ENCODE data around the gene PSIP1. TPM values are rescaled to one million over a fixed set of nuclear protein-coding genes. Genes with fewer than 3 reads are reported as not detected.
"Not testable (repeated sequence)": the region's sequence is repeated elsewhere in the genome, so short reads cannot be mapped to it uniquely, and the experiment has no call there.

The PSIP1 gene
- total RNA-seq, 1 donor from 2014 or later, result 115 TPM

DNA sequence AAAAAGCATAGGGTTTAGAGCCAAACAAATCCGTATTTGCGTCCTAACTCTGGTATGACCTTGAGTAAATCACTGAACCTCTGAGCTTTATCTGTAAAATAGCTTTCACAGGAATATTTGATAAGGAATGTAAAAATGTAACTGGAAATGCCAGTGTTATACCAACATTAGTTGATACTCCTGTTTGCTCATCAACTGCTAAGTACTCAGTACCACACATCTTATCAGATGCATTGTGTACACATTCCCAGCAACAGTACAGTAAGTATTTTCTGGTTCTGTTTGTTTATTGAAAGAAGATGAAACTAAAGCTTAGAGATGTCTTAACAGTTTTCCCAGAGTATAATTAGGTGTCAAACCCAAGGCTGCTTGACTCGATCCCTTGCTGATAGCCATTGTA, 66.6 kb downstream of the PSIP1 start:
- intact Hi-C loops (cut with DNase I), result no loop called here
- Histone ChIP-seq H3K36me3 (peaks cover 42 to 63% of the 10 kb centered on the region in 2 donors), H3K27ac (no peak overlapping the region), H3K4me3 (no peak overlapping the region), H3K4me1 (peaks cover 0 to 4% of the 10 kb centered on the region in 2 donors), H3K27me3 (no peaks in the 10 kb centered on the region), H3K9me3 (no peaks in the 10 kb centered on the region)
- DNase-seq (ENCODE audit: low spot score in 2 of 2), result no peak
- TF ChIP-seq, protein P1, sequence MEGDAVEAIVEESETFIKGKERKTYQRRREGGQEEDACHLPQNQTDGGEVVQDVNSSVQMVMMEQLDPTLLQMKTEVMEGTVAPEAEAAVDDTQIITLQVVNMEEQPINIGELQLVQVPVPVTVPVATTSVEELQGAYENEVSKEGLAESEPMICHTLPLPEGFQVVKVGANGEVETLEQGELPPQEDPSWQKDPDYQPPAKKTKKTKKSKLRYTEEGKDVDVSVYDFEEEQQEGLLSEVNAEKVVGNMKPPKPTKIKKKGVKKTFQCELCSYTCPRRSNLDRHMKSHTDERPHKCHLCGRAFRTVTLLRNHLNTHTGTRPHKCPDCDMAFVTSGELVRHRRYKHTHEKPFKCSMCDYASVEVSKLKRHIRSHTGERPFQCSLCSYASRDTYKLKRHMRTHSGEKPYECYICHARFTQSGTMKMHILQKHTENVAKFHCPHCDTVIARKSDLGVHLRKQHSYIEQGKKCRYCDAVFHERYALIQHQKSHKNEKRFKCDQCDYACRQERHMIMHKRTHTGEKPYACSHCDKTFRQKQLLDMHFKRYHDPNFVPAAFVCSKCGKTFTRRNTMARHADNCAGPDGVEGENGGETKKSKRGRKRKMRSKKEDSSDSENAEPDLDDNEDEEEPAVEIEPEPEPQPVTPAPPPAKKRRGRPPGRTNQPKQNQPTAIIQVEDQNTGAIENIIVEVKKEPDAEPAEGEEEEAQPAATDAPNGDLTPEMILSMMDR (IDR thresholded peaks at IDR 0.05), result no peak

GRCh38 chr9:15442264-15442663, 68.5 kb downstream of the PSIP1 start:
- peaks cover 29 to 54% of the 10 kb centered on the region in 2 donors for H3K36me3 ChIP-seq
- intact Hi-C loops (cut with DNase I); H3K9me3 ChIP-seq; H3K27me3 ChIP-seq; H3K4me1 ChIP-seq; DNase-seq (ENCODE audit: low spot score in 2 of 2); H3K4me3 ChIP-seq; H3K27ac ChIP-seq: not testable (repeated sequence)

DNA sequence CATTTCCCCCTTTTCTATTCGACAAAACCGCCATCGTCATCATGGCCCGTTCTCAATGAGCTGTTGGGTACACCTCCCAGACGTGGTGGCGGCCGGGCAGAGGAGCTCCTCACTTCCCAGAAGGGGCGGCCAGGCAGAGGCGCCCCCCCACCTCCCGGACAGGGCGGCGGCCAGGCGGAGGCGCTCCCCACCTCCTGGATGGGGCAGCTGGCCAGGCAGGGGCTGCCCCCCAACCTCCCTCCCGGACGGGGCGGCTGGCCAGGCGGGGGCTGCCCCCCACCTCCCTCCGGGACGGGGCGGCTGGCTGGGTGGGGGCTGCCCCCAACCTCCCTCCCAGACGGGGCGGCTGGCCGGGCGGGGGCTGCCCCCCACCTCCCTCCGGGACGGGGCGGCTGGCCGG, 68.9 kb downstream of the PSIP1 start:
- H3K27me3 ChIP-seq; H3K27ac ChIP-seq; H3K9me3 ChIP-seq; intact Hi-C loops (cut with DNase I); DNase-seq (ENCODE audit: low spot score in 2 of 2); H3K4me3 ChIP-seq; H3K4me1 ChIP-seq: not testable (repeated sequence)
- H3K36me3 ChIP-seq, result peaks cover 25 to 53% of the 10 kb centered on the region in 2 donors

DNA sequence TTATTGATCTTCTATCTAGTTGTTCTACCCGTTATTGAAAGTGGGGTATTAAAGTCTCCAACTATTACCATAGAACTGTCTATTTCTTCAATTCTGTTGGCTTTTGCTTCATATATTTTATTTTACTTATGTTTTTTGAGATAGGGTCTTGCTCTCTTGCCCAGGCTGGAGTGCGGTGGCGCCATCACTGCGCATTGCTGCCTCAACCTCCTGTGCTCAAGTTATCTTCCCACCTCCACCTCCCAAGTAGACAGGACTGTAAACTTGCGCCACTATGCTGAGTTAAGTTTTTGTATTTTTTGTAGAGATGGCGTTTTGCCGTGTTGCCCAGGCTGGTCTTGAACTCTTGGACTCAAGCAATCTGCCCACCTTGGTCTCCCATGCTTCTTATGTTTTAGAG, 71.9 kb downstream of the PSIP1 start:
- Histone ChIP-seq H3K27ac (no peak overlapping the region), H3K36me3 (peaks cover 8 to 42% of the 10 kb centered on the region in 2 donors), H3K4me1 (peaks cover 0 to 7% of the 10 kb centered on the region in 2 donors), H3K4me3 (no peak overlapping the region), H3K9me3 (no peaks in the 10 kb centered on the region), H3K27me3 (no peaks in the 10 kb centered on the region)
- intact Hi-C loops (cut with DNase I), result no loop called here
- TF ChIP-seq, protein P1 (IDR thresholded peaks at IDR 0.05), result no peak
- DNase-seq (ENCODE audit: low spot score in 2 of 2), result no peak

DNA sequence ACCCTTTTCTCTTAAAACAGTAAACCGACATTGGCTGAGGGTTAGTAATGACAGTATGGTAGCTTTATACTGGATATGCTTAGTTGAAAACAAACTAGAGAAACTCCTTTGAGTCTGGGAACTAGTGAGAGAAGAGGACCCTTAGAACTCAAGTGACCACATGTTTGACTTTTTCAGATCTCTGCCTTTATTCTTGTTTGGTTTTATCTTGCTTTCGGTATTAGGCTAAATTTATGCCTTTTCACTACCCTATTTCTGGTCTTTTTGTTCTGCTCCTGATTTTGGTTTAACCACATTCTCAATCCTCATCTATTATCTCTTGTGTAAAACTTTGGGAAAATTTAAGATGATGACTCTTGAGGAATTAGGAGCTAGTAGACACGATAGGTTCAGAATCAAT, 77.1 kb downstream of the PSIP1 start:
- Histone ChIP-seq H3K27me3 (no peaks in the 10 kb centered on the region), H3K9me3 (no peaks in the 10 kb centered on the region), H3K36me3 (peaks cover 8 to 27% of the 10 kb centered on the region in 2 donors), H3K4me3 (no peak overlapping the region), H3K27ac (no peak overlapping the region), H3K4me1 (peaks cover 0 to 3% of the 10 kb centered on the region in 2 donors)
- TF ChIP-seq, protein P1 (IDR thresholded peaks at IDR 0.05), result no peak
- intact Hi-C loops (cut with DNase I), result no loop called here
- no peak for DNase-seq (ENCODE audit: low spot score in 2 of 2)

- Histone ChIP-seq H3K4me1 (peaks cover 0 to 3% of the 10 kb centered on the region in 2 donors), H3K27ac (no peak overlapping the region), H3K4me3 (no peak overlapping the region), H3K27me3 (no peaks in the 10 kb centered on the region), H3K9me3 (no peaks in the 10 kb centered on the region), H3K36me3 (peaks cover 8 to 27% of the 10 kb centered on the region in 2 donors)
- TF ChIP-seq, protein P1 (IDR thresholded peaks at IDR 0.05), result no peak
- intact Hi-C loops (cut with DNase I), result no loop called here
- no peak for DNase-seq (ENCODE audit: low spot score in 2 of 2)
Observed at GRCh38 chr9:15433191-15433590, 77.6 kb downstream of the PSIP1 start.
